ENCODE data around the gene SMAD5.

Gene SMAD5

DNA sequence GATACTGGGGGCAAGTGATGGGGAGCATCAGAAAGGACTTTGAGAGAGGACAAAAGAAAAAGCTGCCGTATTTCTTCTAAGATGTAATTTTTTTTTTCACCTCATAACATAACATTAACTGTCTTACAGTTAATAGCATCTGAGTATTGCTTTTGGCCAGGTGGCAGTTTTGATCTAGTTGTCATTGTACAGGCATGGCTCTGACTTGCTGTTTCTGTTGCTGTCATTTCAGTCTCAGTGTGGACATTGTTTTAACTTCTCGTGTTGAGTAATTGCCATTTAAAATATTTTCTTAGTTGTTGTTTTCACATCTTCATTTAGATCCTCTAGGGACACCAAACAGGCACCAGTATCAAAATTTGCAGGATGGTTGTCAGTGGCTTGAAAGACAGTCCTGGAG is 12.4 kb downstream of the SMAD5 start:
- no peaks in the 10 kb centered on the region for H3K9me3 ChIP-seq (ENCODE audit: control insufficient read depth, insufficient read depth, low read depth, low read length)
- POLR2A ChIA-PET = no interaction called here
- peak; percentile 21; the same call in 1 of the 2 replicates for TF ChIP-seq ZNF600 (tag by site-specific recombination; IDR thresholded peaks at IDR 0.05)
- no peak for TF ChIP-seq ZNF785 (tag by site-specific recombination; IDR thresholded peaks at IDR 0.05)
- no peak for TF ChIP-seq ZNF426 (tag by site-specific recombination; IDR thresholded peaks at IDR 0.05)
- no peak for TF ChIP-seq ZNF529 (tag by site-specific recombination; IDR thresholded peaks at IDR 0.05; ENCODE audit: insufficient replicate concordance)
- no peak for TF ChIP-seq ZNF37A (tag by site-specific recombination; IDR thresholded peaks at IDR 0.05)
- TF ChIP-seq TCF7L2 (IDR thresholded peaks at IDR 0.05; ENCODE audit: borderline replicate concordance, low read depth, low read length) = no peak
- TF ChIP-seq SCRT2 (tag by site-specific recombination; IDR thresholded peaks at IDR 0.05) = no peak
- TF ChIP-seq ZNF16 (tag by site-specific recombination; IDR thresholded peaks at IDR 0.05; ENCODE audit: low read depth) = no peak
- no peak for TF ChIP-seq ZNF530 (tag by site-specific recombination; IDR thresholded peaks at IDR 0.05; ENCODE audit: low read depth)
- 0 out of 2 replicates have a peak, but pooled peaks have one; percentile 2 for TF ChIP-seq PRDM1 (tag by site-specific recombination; IDR thresholded peaks at IDR 0.05)
- no peak for TF ChIP-seq ZNF391 (tag by site-specific recombination; IDR thresholded peaks at IDR 0.05; ENCODE audit: borderline replicate concordance, low read depth)
- TF ChIP-seq ZNF19 (tag by site-specific recombination; IDR thresholded peaks at IDR 0.05; ENCODE audit: low read depth) = no peak
- no peak overlapping the region for H3K4me3 ChIP-seq (ENCODE audit: low read depth, low read length)
- peaks cover 56% of the 10 kb centered on the region for H3K4me1 ChIP-seq (ENCODE audit: control insufficient read depth, insufficient read depth, low read length)
- no peak overlapping the region for H3K27ac ChIP-seq (ENCODE audit: extremely low read depth, low read depth, low read length)
- H3K36me3 ChIP-seq (ENCODE audit: control insufficient read depth in 2 of 2, insufficient read depth in 1 of 2, low read length in 2 of 2) = no peaks in the 10 kb centered on the region
- CTCF ChIA-PET = interaction anchor here (0.6 kb wide), 1 partner anchor 92 kb away, joined by 3 read pairs; no protein-coding TSS in a partner anchor

DNA sequence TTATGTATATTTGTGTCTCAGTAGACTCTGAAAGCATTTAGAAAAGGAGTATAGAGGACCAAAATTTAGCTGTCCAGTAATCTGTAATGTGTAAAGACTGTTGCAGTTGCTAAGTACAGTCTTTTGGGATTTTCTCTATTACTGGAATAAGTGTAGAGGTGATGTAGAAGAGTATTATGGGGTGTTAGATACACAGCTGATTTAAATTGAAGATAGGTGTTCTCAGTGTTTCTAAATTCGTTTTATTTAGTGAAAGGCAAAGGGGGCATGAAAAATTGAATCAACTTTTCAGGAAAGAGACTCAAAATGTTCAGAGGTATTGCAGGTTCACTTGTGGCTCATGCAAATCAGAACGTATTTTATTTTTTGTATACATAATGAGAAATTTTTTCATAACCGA is 13.6 kb downstream of the SMAD5 start:
- Histone ChIP-seq H3K27ac (ENCODE audit: extremely low read depth, low read depth, low read length) (no peak overlapping the region), H3K4me3 (ENCODE audit: low read depth, low read length) (no peak overlapping the region), H3K4me1 (ENCODE audit: control insufficient read depth, insufficient read depth, low read length) (peaks cover 62% of the 10 kb centered on the region), H3K9me3 (ENCODE audit: control insufficient read depth, insufficient read depth, low read depth, low read length) (no peaks in the 10 kb centered on the region), H3K36me3 (ENCODE audit: control insufficient read depth in 2 of 2, insufficient read depth in 1 of 2, low read length in 2 of 2) (no peaks in the 10 kb centered on the region)
- TF ChIP-seq SETDB1 (IDR thresholded peaks at IDR 0.05; ENCODE audit: insufficient read length, low read length) (no peak), ZFP37 (tag by site-specific recombination; IDR thresholded peaks at IDR 0.05) (peak; percentile 97)
- ChIA-PET CTCF (interaction anchor here (1.0 to 2.0 kb wide), 4 partner anchors 10 to 28 kb away, joined by 3 to 5 read pairs (median 4); no protein-coding TSS in a partner anchor), POLR2A (no interaction called here)

DNA sequence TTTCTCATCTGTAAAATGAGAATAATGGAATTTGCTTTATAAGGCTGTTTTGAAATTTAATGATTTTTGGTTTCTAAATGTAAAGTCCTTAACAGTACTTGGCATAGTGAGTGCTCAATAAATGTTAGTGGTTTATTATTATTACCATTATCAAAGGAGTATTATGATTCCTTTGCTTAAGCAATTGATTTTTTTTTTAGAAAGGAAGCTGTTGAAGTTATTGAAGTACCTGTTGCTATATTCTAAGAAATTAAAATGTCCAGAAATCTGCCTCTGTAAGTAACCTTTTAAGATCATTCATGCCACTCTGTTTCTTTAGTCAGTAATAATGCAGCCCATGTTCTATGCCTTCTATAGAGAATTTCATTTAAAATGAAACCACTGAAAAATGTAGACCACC is 15.0 kb downstream of the SMAD5 start:
- TF ChIP-seq ZNF600 (tag by site-specific recombination; IDR thresholded peaks at IDR 0.05) (0 out of 2 replicates have a peak, but pooled peaks have one; percentile 2), ZNF221 (tag by site-specific recombination; IDR thresholded peaks at IDR 0.05; ENCODE audit: borderline replicate concordance) (no peak), ZBTB21 (tag by site-specific recombination; IDR thresholded peaks at IDR 0.05) (no peak), SCRT1 (tag by site-specific recombination; IDR thresholded peaks at IDR 0.05; ENCODE audit: borderline replicate concordance) (peak; percentile 71; the same call in 1 of the 2 replicates), ZNF777 (tag by site-specific recombination; IDR thresholded peaks at IDR 0.05; ENCODE audit: borderline replicate concordance) (no peak), OSR2 (tag by site-specific recombination; IDR thresholded peaks at IDR 0.05) (no peak), SCRT2 (tag by site-specific recombination; IDR thresholded peaks at IDR 0.05) (peak; percentile 89), ZNF626 (tag by site-specific recombination; IDR thresholded peaks at IDR 0.05) (no peak)
- TF ChIP-seq, protein P1, sequence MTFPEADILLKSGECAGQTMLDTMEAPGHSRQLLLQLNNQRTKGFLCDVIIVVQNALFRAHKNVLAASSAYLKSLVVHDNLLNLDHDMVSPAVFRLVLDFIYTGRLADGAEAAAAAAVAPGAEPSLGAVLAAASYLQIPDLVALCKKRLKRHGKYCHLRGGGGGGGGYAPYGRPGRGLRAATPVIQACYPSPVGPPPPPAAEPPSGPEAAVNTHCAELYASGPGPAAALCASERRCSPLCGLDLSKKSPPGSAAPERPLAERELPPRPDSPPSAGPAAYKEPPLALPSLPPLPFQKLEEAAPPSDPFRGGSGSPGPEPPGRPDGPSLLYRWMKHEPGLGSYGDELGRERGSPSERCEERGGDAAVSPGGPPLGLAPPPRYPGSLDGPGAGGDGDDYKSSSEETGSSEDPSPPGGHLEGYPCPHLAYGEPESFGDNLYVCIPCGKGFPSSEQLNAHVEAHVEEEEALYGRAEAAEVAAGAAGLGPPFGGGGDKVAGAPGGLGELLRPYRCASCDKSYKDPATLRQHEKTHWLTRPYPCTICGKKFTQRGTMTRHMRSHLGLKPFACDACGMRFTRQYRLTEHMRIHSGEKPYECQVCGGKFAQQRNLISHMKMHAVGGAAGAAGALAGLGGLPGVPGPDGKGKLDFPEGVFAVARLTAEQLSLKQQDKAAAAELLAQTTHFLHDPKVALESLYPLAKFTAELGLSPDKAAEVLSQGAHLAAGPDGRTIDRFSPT (tag by site-specific recombination; IDR thresholded peaks at IDR 0.05) = no peak
- TF ChIP-seq, protein P2, sequence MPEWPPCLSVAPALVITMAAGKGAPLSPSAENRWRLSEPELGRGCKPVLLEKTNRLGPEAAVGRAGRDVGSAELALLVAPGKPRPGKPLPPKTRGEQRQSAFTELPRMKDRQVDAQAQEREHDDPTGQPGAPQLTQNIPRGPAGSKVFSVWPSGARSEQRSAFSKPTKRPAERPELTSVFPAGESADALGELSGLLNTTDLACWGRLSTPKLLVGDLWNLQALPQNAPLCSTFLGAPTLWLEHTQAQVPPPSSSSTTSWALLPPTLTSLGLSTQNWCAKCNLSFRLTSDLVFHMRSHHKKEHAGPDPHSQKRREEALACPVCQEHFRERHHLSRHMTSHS (tag by site-specific recombination; IDR thresholded peaks at IDR 0.05) = no peak
- TF ChIP-seq, protein P3, sequence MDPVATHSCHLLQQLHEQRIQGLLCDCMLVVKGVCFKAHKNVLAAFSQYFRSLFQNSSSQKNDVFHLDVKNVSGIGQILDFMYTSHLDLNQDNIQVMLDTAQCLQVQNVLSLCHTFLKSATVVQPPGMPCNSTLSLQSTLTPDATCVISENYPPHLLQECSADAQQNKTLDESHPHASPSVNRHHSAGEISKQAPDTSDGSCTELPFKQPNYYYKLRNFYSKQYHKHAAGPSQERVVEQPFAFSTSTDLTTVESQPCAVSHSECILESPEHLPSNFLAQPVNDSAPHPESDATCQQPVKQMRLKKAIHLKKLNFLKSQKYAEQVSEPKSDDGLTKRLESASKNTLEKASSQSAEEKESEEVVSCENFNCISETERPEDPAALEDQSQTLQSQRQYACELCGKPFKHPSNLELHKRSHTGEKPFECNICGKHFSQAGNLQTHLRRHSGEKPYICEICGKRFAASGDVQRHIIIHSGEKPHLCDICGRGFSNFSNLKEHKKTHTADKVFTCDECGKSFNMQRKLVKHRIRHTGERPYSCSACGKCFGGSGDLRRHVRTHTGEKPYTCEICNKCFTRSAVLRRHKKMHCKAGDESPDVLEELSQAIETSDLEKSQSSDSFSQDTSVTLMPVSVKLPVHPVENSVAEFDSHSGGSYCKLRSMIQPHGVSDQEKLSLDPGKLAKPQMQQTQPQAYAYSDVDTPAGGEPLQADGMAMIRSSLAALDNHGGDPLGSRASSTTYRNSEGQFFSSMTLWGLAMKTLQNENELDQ (tag by site-specific recombination; IDR thresholded peaks at IDR 0.05; ENCODE audit: low read depth) = no peak
- Histone ChIP-seq H3K36me3 (ENCODE audit: control insufficient read depth in 2 of 2, insufficient read depth in 1 of 2, low read length in 2 of 2) (peaks cover 0 to 12% of the 10 kb centered on the region in 2 experiments; a peak in 1 of 3 replicates), H3K9me3 (ENCODE audit: control insufficient read depth, insufficient read depth, low read depth, low read length) (no peaks in the 10 kb centered on the region), H3K4me3 (ENCODE audit: low read depth, low read length) (no peak overlapping the region), H3K27ac (ENCODE audit: extremely low read depth, low read depth, low read length) (no peak overlapping the region), H3K4me1 (ENCODE audit: control insufficient read depth, insufficient read depth, low read length) (peaks cover 53% of the 10 kb centered on the region)
- POLR2A ChIA-PET = no interaction called here
- CTCF ChIA-PET = interaction anchor here (0.6 to 2.2 kb wide), 4 partner anchors 10 to 582 kb away, joined by 3 to 9 read pairs (median 5); no protein-coding TSS in a partner anchor

Measured in HEK293 (cell line).